Fibroblast of villous mesenchyme (primary cell): ENCODE results near the gene RNF25. TPM values are rescaled to one million over a fixed set of nuclear protein-coding genes. Genes with fewer than 3 reads are reported as not detected.

Experiments
- DNase-seq: peaks from one replicate; pipeline ENCODE4 v3.0.0-alpha.2; 2010; ENCODE audit warnings: low read depth
- H3K4me3 ChIP-seq: 2 replicates; pipeline ENCODE4 v1.5.1; 2011; ENCODE audit warnings: low read depth, mild to moderate bottlenecking, low read length
- total RNA-seq: library from RNA; depleted of rRNA; stranded (reverse); fragments of >200 nt; gene quantifications from 2 replicates; pipeline ENCODE4 v1.2.3, GENCODE V29; 2012
- TF ChIP-seq, protein P1 (sequence below): IDR thresholded peaks from 2 replicates; pipeline ENCODE4 v1.5.1; 2012; ENCODE audit warnings: low read depth, mild to moderate bottlenecking, low read length; ENCODE audit not compliant: insufficient read depth

RNF25 gene
- total RNA-seq, 1 donor, result 38.4 TPM

GRCh38 chr2:218645126-218645525 is 26.7 kb downstream of the RNF25 start:
- TF ChIP-seq, protein P1, sequence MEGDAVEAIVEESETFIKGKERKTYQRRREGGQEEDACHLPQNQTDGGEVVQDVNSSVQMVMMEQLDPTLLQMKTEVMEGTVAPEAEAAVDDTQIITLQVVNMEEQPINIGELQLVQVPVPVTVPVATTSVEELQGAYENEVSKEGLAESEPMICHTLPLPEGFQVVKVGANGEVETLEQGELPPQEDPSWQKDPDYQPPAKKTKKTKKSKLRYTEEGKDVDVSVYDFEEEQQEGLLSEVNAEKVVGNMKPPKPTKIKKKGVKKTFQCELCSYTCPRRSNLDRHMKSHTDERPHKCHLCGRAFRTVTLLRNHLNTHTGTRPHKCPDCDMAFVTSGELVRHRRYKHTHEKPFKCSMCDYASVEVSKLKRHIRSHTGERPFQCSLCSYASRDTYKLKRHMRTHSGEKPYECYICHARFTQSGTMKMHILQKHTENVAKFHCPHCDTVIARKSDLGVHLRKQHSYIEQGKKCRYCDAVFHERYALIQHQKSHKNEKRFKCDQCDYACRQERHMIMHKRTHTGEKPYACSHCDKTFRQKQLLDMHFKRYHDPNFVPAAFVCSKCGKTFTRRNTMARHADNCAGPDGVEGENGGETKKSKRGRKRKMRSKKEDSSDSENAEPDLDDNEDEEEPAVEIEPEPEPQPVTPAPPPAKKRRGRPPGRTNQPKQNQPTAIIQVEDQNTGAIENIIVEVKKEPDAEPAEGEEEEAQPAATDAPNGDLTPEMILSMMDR, result no peak
- no peak for DNase-seq
- H3K4me3 ChIP-seq, result no peak overlapping the region

- H3K4me3 ChIP-seq, result no peak overlapping the region
- TF ChIP-seq, protein P1, result no peak
- no peak for DNase-seq
These were observed 27.1 kb downstream of the RNF25 start for GRCh38 chr2:218644721-218645120.

DNA sequence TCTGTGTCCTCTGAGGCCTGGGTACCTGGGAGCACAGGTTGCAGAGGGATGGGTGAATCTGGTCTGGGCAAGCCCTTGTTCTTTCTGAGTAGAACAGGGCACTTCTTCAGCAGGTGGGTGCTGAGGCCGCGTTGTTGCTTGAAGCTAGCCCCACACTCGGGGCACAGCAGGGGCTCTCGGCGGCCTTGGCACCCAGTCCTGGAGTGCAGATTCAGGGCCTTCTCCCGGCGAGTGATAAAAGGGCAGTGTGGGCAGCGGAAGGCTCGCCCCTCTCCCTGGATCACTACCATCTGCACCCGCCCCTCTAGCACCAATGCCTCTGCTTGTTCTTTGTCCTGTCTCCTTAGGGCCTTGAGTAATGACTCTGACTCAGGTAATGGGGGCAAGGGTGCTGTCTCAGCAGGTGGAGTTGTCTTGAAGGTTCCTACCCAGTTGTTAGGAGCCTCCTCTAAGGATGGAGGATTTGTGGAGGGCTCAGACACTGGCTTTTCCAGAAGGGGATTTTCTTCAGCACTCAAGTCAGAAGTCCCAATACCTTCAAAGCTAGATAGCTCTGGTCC is 28.0 kb downstream of the RNF25 start:
- no peak overlapping the region for H3K4me3 ChIP-seq
- TF ChIP-seq, protein P1, result no peak
- no peak for DNase-seq

- DNase-seq, result no peak
- no peak overlapping the region for H3K4me3 ChIP-seq
- TF ChIP-seq, protein P1, result no peak
These were observed 29.0 kb downstream of the RNF25 start for GRCh38 chr2:218642786-218643185.

- no peak for DNase-seq
- TF ChIP-seq, protein P1, result no peak
- H3K4me3 ChIP-seq, result no peak overlapping the region
These were observed 29.6 kb downstream of the RNF25 start for GRCh38 chr2:218642121-218642656.

DNA sequence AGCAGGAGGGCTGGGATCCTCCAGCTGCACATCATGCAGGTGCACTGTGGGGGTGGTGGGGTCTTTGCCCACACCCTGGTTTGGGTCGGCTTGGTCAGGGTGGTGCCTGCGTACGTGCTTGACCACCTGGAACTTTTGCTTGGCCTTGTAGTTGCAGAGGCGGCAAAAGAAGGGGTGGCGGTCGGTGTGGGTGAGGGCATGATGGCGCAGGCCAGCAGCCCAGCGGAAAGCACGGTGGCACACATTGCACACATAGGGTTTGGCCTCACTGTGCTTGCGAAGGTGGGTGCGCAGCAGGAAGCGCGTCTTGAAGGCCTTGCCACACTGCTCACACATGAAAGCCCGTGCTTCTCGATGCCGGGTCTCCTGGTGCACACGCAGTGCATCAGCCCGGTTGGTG is 33.4 kb downstream of the RNF25 start:
- TF ChIP-seq, protein P1, result no peak
- H3K4me3 ChIP-seq, result no peak overlapping the region
- no peak for DNase-seq

DNA sequence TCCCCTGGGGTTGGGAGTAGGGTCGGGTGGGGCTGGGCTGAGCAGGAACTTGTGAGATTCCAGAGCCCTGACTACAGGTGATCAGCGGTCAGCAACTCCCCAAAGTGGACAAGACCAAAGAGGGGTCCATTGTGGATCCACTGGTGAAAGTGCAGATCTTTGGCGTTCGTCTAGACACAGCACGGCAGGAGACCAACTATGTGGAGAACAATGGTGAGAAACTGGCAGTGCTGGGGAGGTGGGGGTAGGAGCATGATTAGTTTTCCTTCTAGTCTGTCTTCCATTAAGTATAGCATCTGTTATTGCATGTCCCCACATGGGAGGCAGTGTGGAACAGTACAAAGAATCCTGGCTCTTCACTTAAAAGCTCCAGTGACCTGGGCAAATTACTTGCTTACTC is 36.1 kb downstream of the RNF25 start:
- no peak for DNase-seq
- TF ChIP-seq, protein P1, result no peak
- no peak overlapping the region for H3K4me3 ChIP-seq
